Measurements from ENCODE around the gene TMEM147.

The TMEM147 gene

GRCh38 chr19:35533201-35533821, 12.1 kb upstream of the TMEM147 start, which contains the start of gene GAPDHS (continued):
- no peak for TF ChIP-seq ZNF404 (tag by site-specific recombination; IDR thresholded peaks at IDR 0.05)
- no peak for TF ChIP-seq KLF16 (tag by site-specific recombination; IDR thresholded peaks at IDR 0.05)
- no peak for TF ChIP-seq ZNF777 (tag by site-specific recombination; IDR thresholded peaks at IDR 0.05; ENCODE audit: borderline replicate concordance)
- TF ChIP-seq SP2 (tag by site-specific recombination; IDR thresholded peaks at IDR 0.05) = no peak
- peak; percentile 93 for TF ChIP-seq ZBTB21 (tag by site-specific recombination; IDR thresholded peaks at IDR 0.05)
- TF ChIP-seq ZNF677 (tag by site-specific recombination; IDR thresholded peaks at IDR 0.05) = no peak
- TF ChIP-seq KLF8 (tag by site-specific recombination; IDR thresholded peaks at IDR 0.05) = 0 out of 2 replicates have a peak, but pooled peaks have one; percentile 18
- TF ChIP-seq ZNF354C (tag by site-specific recombination; IDR thresholded peaks at IDR 0.05; ENCODE audit: borderline replicate concordance, low read depth) = no peak
- TF ChIP-seq ZNF629 (tag by site-specific recombination; IDR thresholded peaks at IDR 0.05) = peak; percentile 98

- Histone ChIP-seq H3K4me1 (ENCODE audit: control insufficient read depth, insufficient read depth, low read length) (peaks cover 6% of the 10 kb centered on the region; the same call in 1 of the 2 replicates), H3K9me3 (ENCODE audit: control insufficient read depth, insufficient read depth, low read depth, low read length) (no peaks in the 10 kb centered on the region), H3K4me3 (ENCODE audit: low read depth, low read length) (no peak overlapping the region), H3K27ac (ENCODE audit: extremely low read depth, low read depth, low read length) (no peak overlapping the region), H3K36me3 (ENCODE audit: control insufficient read depth in 2 of 2, insufficient read depth in 1 of 2, low read length in 2 of 2) (peaks cover 0 to 12% of the 10 kb centered on the region in 2 experiments; a peak in 1 of 3 replicates)
- CTCF ChIA-PET = interaction anchor here (0.6 to 2.6 kb wide), 2 partner anchors 19 to 23 kb away, joined by 3 to 12 read pairs; no protein-coding TSS in a partner anchor
- POLR2A ChIA-PET = interaction anchor here (1.8 kb wide), 1 partner anchor 23 kb away, joined by 7 read pairs; no protein-coding TSS in a partner anchor
- no peak for TF ChIP-seq ZNF404 (tag by site-specific recombination; IDR thresholded peaks at IDR 0.05)
- TF ChIP-seq GLIS2 (tag by site-specific recombination; IDR thresholded peaks at IDR 0.05) = peak; percentile 30; the same call in 1 of the 2 replicates
Observed at GRCh38 chr19:35533822-35534392, 11.5 kb upstream of the TMEM147 start.

GRCh38 chr19:35534803-35535480, 10.5 kb upstream of the TMEM147 start:
- Histone ChIP-seq H3K4me1 (ENCODE audit: control insufficient read depth, insufficient read depth, low read length) (peaks cover 6% of the 10 kb centered on the region; the same call in 1 of the 2 replicates), H3K36me3 (ENCODE audit: control insufficient read depth in 2 of 2, insufficient read depth in 1 of 2, low read length in 2 of 2) (peaks cover 4 to 15% of the 10 kb centered on the region in 2 experiments; a peak in 2 of 3 replicates), H3K4me3 (ENCODE audit: low read depth, low read length) (no peak overlapping the region), H3K9me3 (ENCODE audit: control insufficient read depth, insufficient read depth, low read depth, low read length) (no peaks in the 10 kb centered on the region), H3K27ac (ENCODE audit: extremely low read depth, low read depth, low read length) (no peak overlapping the region; the same call in 1 of the 2 replicates)
- TF ChIP-seq ZFHX2 (tag by site-specific recombination; conservative IDR thresholded peaks at IDR 0.05) (peak; percentile 29; the same call in 1 of the 2 replicates), EGR2 (tag by site-specific recombination; IDR thresholded peaks at IDR 0.05; ENCODE audit: low read depth) (peak; percentile 67), ZFP3 (tag by site-specific recombination; IDR thresholded peaks at IDR 0.05; ENCODE audit: low read depth) (no peak), ZBTB17 (tag by site-specific recombination; IDR thresholded peaks at IDR 0.05) (peak; percentile 41; the same call in 1 of the 2 replicates), GLIS1 (tag by site-specific recombination; IDR thresholded peaks at IDR 0.05) (peak; percentile 57), ZNF394 (tag by site-specific recombination; IDR thresholded peaks at IDR 0.05; ENCODE audit: borderline replicate concordance) (no peak), ZIC2 (tag by site-specific recombination; IDR thresholded peaks at IDR 0.05) (peak; percentile 85), ZNF585B (tag by site-specific recombination; IDR thresholded peaks at IDR 0.05) (no peak), ZNF837 (tag by site-specific recombination; IDR thresholded peaks at IDR 0.05) (0 out of 2 replicates have a peak, but pooled peaks have one; percentile 44), ZNF654 (tag by site-specific recombination; IDR thresholded peaks at IDR 0.05; ENCODE audit: low read depth) (no peak), OSR2 (tag by site-specific recombination; IDR thresholded peaks at IDR 0.05) (no peak), ZNF791 (tag by site-specific recombination; IDR thresholded peaks at IDR 0.05) (no peak)
- CTCF ChIA-PET = interaction anchor here (0.6 to 2.6 kb wide), 6 partner anchors 18 to 182 kb away, joined by 3 to 12 read pairs (median 4); no protein-coding TSS in a partner anchor
- POLR2A ChIA-PET = interaction anchor here (1.3 to 1.8 kb wide), 3 partner anchors 10 to 205 kb away, joined by 3 to 7 read pairs (median 7); no protein-coding TSS in a partner anchor

Data from HEK293 (cell line).